Measurements from ENCODE around the gene PUS1.

The PUS1 gene

GRCh38 chr12:131912518-131913274 lies 16.4 kb upstream of the PUS1 start:
- no peaks in the 10 kb centered on the region for H3K9me3 ChIP-seq (ENCODE audit: control insufficient read depth in 1 of 2, low read length in 2 of 2)
- H3K27ac ChIP-seq (ENCODE audit: low read length): no peak overlapping the region
- no peaks in the 10 kb centered on the region for H3K27me3 ChIP-seq (ENCODE audit: low read depth, low read length)
- H3K4me1 ChIP-seq (ENCODE audit: control insufficient read depth in 1 of 2, insufficient read depth in 2 of 2, low read length in 2 of 2): peaks cover 0 to 15% of the 10 kb centered on the region in 2 donors
- peak overlapping the region in 1 of 2 donors; percentile 10 for H3K4me3 ChIP-seq (ENCODE audit: low read depth in 1 of 2, low read length in 2 of 2)
- H3K36me3 ChIP-seq (ENCODE audit: control insufficient read depth in 1 of 2, insufficient read depth in 2 of 2, low read length in 2 of 2): peaks cover 18 to 85% of the 10 kb centered on the region in 2 donors

GRCh38 chr12:131913666-131914065 lies 15.4 kb upstream of the PUS1 start:
- no peaks in the 10 kb centered on the region for H3K9me3 ChIP-seq (ENCODE audit: control insufficient read depth in 1 of 2, low read length in 2 of 2)
- H3K4me1 ChIP-seq (ENCODE audit: control insufficient read depth in 1 of 2, insufficient read depth in 2 of 2, low read length in 2 of 2): peaks cover 0 to 15% of the 10 kb centered on the region in 2 donors
- no peaks in the 10 kb centered on the region for H3K27me3 ChIP-seq (ENCODE audit: low read depth, low read length)
- H3K4me3 ChIP-seq (ENCODE audit: low read depth in 1 of 2, low read length in 2 of 2): no peak overlapping the region
- no peak overlapping the region for H3K27ac ChIP-seq (ENCODE audit: low read length)
- peaks cover 18 to 87% of the 10 kb centered on the region in 2 donors for H3K36me3 ChIP-seq (ENCODE audit: control insufficient read depth in 1 of 2, insufficient read depth in 2 of 2, low read length in 2 of 2)

- Histone ChIP-seq H3K4me3 (ENCODE audit: low read depth in 1 of 2, low read length in 2 of 2) (no peak overlapping the region), H3K27me3 (ENCODE audit: low read depth, low read length) (no peaks in the 10 kb centered on the region), H3K36me3 (ENCODE audit: control insufficient read depth in 1 of 2, insufficient read depth in 2 of 2, low read length in 2 of 2) (peaks cover 18 to 86% of the 10 kb centered on the region in 2 donors), H3K27ac (ENCODE audit: low read length) (no peak overlapping the region), H3K4me1 (ENCODE audit: control insufficient read depth in 1 of 2, insufficient read depth in 2 of 2, low read length in 2 of 2) (peaks cover 0 to 15% of the 10 kb centered on the region in 2 donors), H3K9me3 (ENCODE audit: control insufficient read depth in 1 of 2, low read length in 2 of 2) (no peaks in the 10 kb centered on the region)
Measured at GRCh38 chr12:131914179-131914702, 14.8 kb upstream of the PUS1 start.

- Histone ChIP-seq H3K36me3 (ENCODE audit: control insufficient read depth in 1 of 2, insufficient read depth in 2 of 2, low read length in 2 of 2) (peaks cover 18 to 86% of the 10 kb centered on the region in 2 donors), H3K27ac (ENCODE audit: low read length) (no peak overlapping the region), H3K4me1 (ENCODE audit: control insufficient read depth in 1 of 2, insufficient read depth in 2 of 2, low read length in 2 of 2) (peaks cover 0 to 15% of the 10 kb centered on the region in 2 donors), H3K4me3 (ENCODE audit: low read depth in 1 of 2, low read length in 2 of 2) (no peak overlapping the region), H3K27me3 (ENCODE audit: low read depth, low read length) (no peaks in the 10 kb centered on the region), H3K9me3 (ENCODE audit: control insufficient read depth in 1 of 2, low read length in 2 of 2) (no peaks in the 10 kb centered on the region)
Measured at GRCh38 chr12:131915000-131915689, 13.9 kb upstream of the PUS1 start.

GRCh38 chr12:131915823-131916222 lies 13.3 kb upstream of the PUS1 start:
- Histone ChIP-seq H3K4me3 (ENCODE audit: low read depth in 1 of 2, low read length in 2 of 2) (no peak overlapping the region), H3K27me3 (ENCODE audit: low read depth, low read length) (no peaks in the 10 kb centered on the region), H3K4me1 (ENCODE audit: control insufficient read depth in 1 of 2, insufficient read depth in 2 of 2, low read length in 2 of 2) (peaks cover 0 to 15% of the 10 kb centered on the region in 2 donors), H3K27ac (ENCODE audit: low read length) (no peak overlapping the region), H3K36me3 (ENCODE audit: control insufficient read depth in 1 of 2, insufficient read depth in 2 of 2, low read length in 2 of 2) (peaks cover 18 to 86% of the 10 kb centered on the region in 2 donors), H3K9me3 (ENCODE audit: control insufficient read depth in 1 of 2, low read length in 2 of 2) (no peaks in the 10 kb centered on the region)

GRCh38 chr12:131916306-131917138 lies 12.6 kb upstream of the PUS1 start:
- Histone ChIP-seq H3K4me1 (ENCODE audit: control insufficient read depth in 1 of 2, insufficient read depth in 2 of 2, low read length in 2 of 2) (peaks cover 0 to 15% of the 10 kb centered on the region in 2 donors), H3K9me3 (ENCODE audit: control insufficient read depth in 1 of 2, low read length in 2 of 2) (no peaks in the 10 kb centered on the region), H3K27me3 (ENCODE audit: low read depth, low read length) (no peaks in the 10 kb centered on the region), H3K4me3 (ENCODE audit: low read depth in 1 of 2, low read length in 2 of 2) (no peak overlapping the region), H3K36me3 (ENCODE audit: control insufficient read depth in 1 of 2, insufficient read depth in 2 of 2, low read length in 2 of 2) (peaks cover 18 to 86% of the 10 kb centered on the region in 2 donors), H3K27ac (ENCODE audit: low read length) (no peak overlapping the region)

- H3K27me3 ChIP-seq (ENCODE audit: low read depth, low read length): no peaks in the 10 kb centered on the region
- no peaks in the 10 kb centered on the region for H3K9me3 ChIP-seq (ENCODE audit: control insufficient read depth in 1 of 2, low read length in 2 of 2)
- H3K4me3 ChIP-seq (ENCODE audit: low read depth in 1 of 2, low read length in 2 of 2): no peak overlapping the region
- H3K27ac ChIP-seq (ENCODE audit: low read length): no peak overlapping the region
- peaks cover 0 to 9% of the 10 kb centered on the region in 2 donors for H3K4me1 ChIP-seq (ENCODE audit: control insufficient read depth in 1 of 2, insufficient read depth in 2 of 2, low read length in 2 of 2)
- peaks cover 11 to 85% of the 10 kb centered on the region in 2 donors for H3K36me3 ChIP-seq (ENCODE audit: control insufficient read depth in 1 of 2, insufficient read depth in 2 of 2, low read length in 2 of 2)
Measured at GRCh38 chr12:131917139-131917710, 11.9 kb upstream of the PUS1 start.

GRCh38 chr12:131917711-131918306 lies 11.3 kb upstream of the PUS1 start:
- Histone ChIP-seq H3K4me1 (ENCODE audit: control insufficient read depth in 1 of 2, insufficient read depth in 2 of 2, low read length in 2 of 2) (peaks cover 0 to 3% of the 10 kb centered on the region in 2 donors), H3K27me3 (ENCODE audit: low read depth, low read length) (no peaks in the 10 kb centered on the region), H3K4me3 (ENCODE audit: low read depth in 1 of 2, low read length in 2 of 2) (no peak overlapping the region), H3K27ac (ENCODE audit: low read length) (no peak overlapping the region), H3K9me3 (ENCODE audit: control insufficient read depth in 1 of 2, low read length in 2 of 2) (no peaks in the 10 kb centered on the region), H3K36me3 (ENCODE audit: control insufficient read depth in 1 of 2, insufficient read depth in 2 of 2, low read length in 2 of 2) (peaks cover 10 to 83% of the 10 kb centered on the region in 2 donors)

GRCh38 chr12:131918311-131919050 lies 10.6 kb upstream of the PUS1 start:
- no peaks in the 10 kb centered on the region for H3K4me1 ChIP-seq (ENCODE audit: control insufficient read depth in 1 of 2, insufficient read depth in 2 of 2, low read length in 2 of 2)
- H3K27me3 ChIP-seq (ENCODE audit: low read depth, low read length): no peaks in the 10 kb centered on the region
- H3K27ac ChIP-seq (ENCODE audit: low read length): no peak overlapping the region
- no peak overlapping the region for H3K4me3 ChIP-seq (ENCODE audit: low read depth in 1 of 2, low read length in 2 of 2)
- H3K9me3 ChIP-seq (ENCODE audit: control insufficient read depth in 1 of 2, low read length in 2 of 2): no peaks in the 10 kb centered on the region
- H3K36me3 ChIP-seq (ENCODE audit: control insufficient read depth in 1 of 2, insufficient read depth in 2 of 2, low read length in 2 of 2): peaks cover 10 to 82% of the 10 kb centered on the region in 2 donors

- H3K9me3 ChIP-seq (ENCODE audit: control insufficient read depth in 1 of 2, low read length in 2 of 2): no peaks in the 10 kb centered on the region
- peaks cover 10 to 76% of the 10 kb centered on the region in 2 donors for H3K36me3 ChIP-seq (ENCODE audit: control insufficient read depth in 1 of 2, insufficient read depth in 2 of 2, low read length in 2 of 2)
- H3K27me3 ChIP-seq (ENCODE audit: low read depth, low read length): no peaks in the 10 kb centered on the region
- no peaks in the 10 kb centered on the region for H3K4me1 ChIP-seq (ENCODE audit: control insufficient read depth in 1 of 2, insufficient read depth in 2 of 2, low read length in 2 of 2)
- no peak overlapping the region for H3K27ac ChIP-seq (ENCODE audit: low read length)
- H3K4me3 ChIP-seq (ENCODE audit: low read depth in 1 of 2, low read length in 2 of 2): no peak overlapping the region
Measured at GRCh38 chr12:131919051-131919347, 10.1 kb upstream of the PUS1 start.

Measured in muscle layer of duodenum (tissue), 2 donors.